ENCODE results near the gene PRR7. TPM values are rescaled to one million over a fixed set of nuclear protein-coding genes. Genes with fewer than 3 reads are reported as not detected.
"Not testable (repeated sequence)": the region's sequence is repeated elsewhere in the genome, so short reads cannot be mapped to it uniquely, and the experiment has no call there.

The PRR7 gene
- total RNA-seq, 1 donor from 2014 or later = 12.1 TPM

- intact Hi-C loops (cut with micrococcal nuclease) = no loop called here
- H3K36me3 Mint-ChIP-seq (ENCODE audit: low read depth) = no peaks in the 10 kb centered on the region
Measured at GRCh38 chr5:177410575-177410974, 36.0 kb upstream of the PRR7 start.

DNA sequence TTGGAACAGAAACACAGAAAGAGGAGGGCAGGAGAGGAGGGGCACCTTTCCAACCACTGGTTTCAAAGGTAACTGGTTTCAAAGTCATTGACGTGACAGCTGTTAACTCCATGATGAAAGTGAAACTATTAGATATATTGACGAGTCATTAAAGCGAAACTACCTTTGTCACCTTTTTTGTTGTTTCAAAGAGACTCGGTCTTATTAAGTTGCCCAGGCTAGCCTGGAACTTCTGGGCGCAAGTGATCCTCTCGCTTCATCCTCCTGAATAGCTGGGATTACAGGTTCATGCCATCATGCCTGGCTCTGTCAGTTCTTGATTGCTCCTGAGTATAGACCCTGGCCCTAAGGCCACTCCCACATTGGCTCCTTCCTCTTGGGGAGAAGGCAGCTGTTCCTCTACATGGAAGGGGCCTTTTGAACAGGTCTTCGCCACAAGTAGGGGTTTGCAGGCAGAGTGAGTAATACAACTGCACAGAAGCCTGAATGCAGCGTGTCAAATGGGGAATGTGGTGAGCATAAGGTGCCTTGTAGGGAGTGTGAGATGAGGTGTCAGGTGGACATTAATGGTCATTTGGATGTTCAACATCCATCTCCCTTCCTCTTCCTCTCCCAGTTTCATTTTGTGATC is 33.9 kb upstream of the PRR7 start:
- H3K4me1 Mint-ChIP-seq (ENCODE audit: low read depth) = peaks cover 21% of the 10 kb centered on the region
- DNase-seq (ENCODE audit: low spot score) = no peak
- H3K27me3 Mint-ChIP-seq (ENCODE audit: low read depth) = no peaks in the 10 kb centered on the region
- H3K9me3 Mint-ChIP-seq = no peaks in the 10 kb centered on the region
- H3K4me3 Mint-ChIP-seq (ENCODE audit: low read depth) = no peak overlapping the region
- H3K36me3 Mint-ChIP-seq (ENCODE audit: low read depth) = no peaks in the 10 kb centered on the region
- intact Hi-C loops (cut with micrococcal nuclease) = no loop called here
- no peak overlapping the region for H3K27ac Mint-ChIP-seq

More at GRCh38 chr5:177410575-177410974, 36.0 kb upstream of the PRR7 start:
- Mint-ChIP-seq H3K4me3 (ENCODE audit: low read depth) (no peak overlapping the region), H3K4me1 (ENCODE audit: low read depth) (peaks cover 21% of the 10 kb centered on the region), H3K9me3 (no peaks in the 10 kb centered on the region), H3K27ac (no peak overlapping the region), H3K27me3 (ENCODE audit: low read depth) (no peaks in the 10 kb centered on the region)
- DNase-seq (ENCODE audit: low spot score) = no peak

GRCh38 chr5:177414481-177414880 is 32.1 kb upstream of the PRR7 start:
- H3K27me3 Mint-ChIP-seq (ENCODE audit: low read depth) = no peaks in the 10 kb centered on the region
- no peaks in the 10 kb centered on the region for H3K9me3 Mint-ChIP-seq
- H3K27ac Mint-ChIP-seq = no peak overlapping the region
- H3K4me3 Mint-ChIP-seq (ENCODE audit: low read depth) = no peak overlapping the region
- no peak for DNase-seq (ENCODE audit: low spot score)
- H3K4me1 Mint-ChIP-seq (ENCODE audit: low read depth) = peaks cover 21% of the 10 kb centered on the region
- intact Hi-C loops (cut with micrococcal nuclease) = no loop called here
- no peaks in the 10 kb centered on the region for H3K36me3 Mint-ChIP-seq (ENCODE audit: low read depth)

DNA sequence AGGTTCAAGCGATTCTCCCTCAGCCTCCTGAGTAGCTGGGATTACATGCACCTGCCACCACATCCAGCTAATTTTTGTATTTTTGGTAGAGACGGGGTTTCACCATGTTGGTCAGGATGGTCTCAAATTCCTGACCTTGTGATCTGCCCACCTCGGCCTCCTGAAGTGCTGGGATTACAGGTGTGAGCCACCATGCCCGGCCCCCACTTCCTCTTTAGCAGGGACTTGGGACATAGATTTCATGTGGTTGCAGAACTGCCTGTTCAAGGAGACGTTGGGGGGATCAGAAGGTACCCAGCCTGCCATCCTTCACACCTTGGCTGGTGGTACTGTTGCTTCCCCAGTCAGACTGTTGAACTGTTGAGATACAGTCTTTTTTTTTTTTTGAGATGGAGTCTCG is 29.5 kb upstream of the PRR7 start:
- H3K9me3 Mint-ChIP-seq; intact Hi-C loops (cut with micrococcal nuclease); H3K36me3 Mint-ChIP-seq (ENCODE audit: low read depth); DNase-seq (ENCODE audit: low spot score); H3K4me3 Mint-ChIP-seq (ENCODE audit: low read depth); H3K27ac Mint-ChIP-seq; H3K27me3 Mint-ChIP-seq (ENCODE audit: low read depth): not testable (repeated sequence)
- peaks cover 13% of the 10 kb centered on the region for H3K4me1 Mint-ChIP-seq (ENCODE audit: low read depth)

DNA sequence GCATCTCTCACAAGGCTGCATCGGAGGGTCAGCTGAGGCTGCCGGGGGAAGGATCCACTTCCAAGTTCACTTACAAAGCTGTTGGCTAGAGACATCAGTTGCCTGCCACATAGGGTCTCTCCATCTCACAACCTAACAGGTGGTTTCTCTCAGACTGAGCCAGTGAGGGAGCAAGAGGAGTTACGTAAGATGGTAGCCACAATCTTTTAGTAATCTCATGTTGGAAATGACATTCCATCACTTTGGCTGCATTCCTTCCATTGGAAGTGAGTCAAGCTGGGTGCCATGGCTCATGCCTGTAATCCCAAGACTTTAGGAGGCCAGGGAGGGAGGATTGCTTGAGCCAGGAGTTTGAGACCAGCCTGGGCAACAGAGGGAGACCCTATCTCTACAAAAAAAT is 27.6 kb upstream of the PRR7 start:
- intact Hi-C loops (cut with micrococcal nuclease) = no loop called here
- Mint-ChIP-seq H3K27ac (no peak overlapping the region), H3K4me1 (ENCODE audit: low read depth) (peaks cover 5% of the 10 kb centered on the region)

GRCh38 chr5:177420472-177420871 is 26.1 kb upstream of the PRR7 start:
- H3K27ac Mint-ChIP-seq; H3K36me3 Mint-ChIP-seq (ENCODE audit: low read depth); H3K4me3 Mint-ChIP-seq (ENCODE audit: low read depth); DNase-seq (ENCODE audit: low spot score); intact Hi-C loops (cut with micrococcal nuclease); H3K27me3 Mint-ChIP-seq (ENCODE audit: low read depth); H3K9me3 Mint-ChIP-seq: not testable (repeated sequence)
- H3K4me1 Mint-ChIP-seq (ENCODE audit: low read depth) = peaks cover 13% of the 10 kb centered on the region

More for the DNA sequence above, 27.6 kb upstream of the PRR7 start:
- Mint-ChIP-seq H3K9me3 (no peaks in the 10 kb centered on the region), H3K4me3 (ENCODE audit: low read depth) (no peak overlapping the region), H3K36me3 (ENCODE audit: low read depth) (no peaks in the 10 kb centered on the region), H3K27me3 (ENCODE audit: low read depth) (no peaks in the 10 kb centered on the region)
- no peak for DNase-seq (ENCODE audit: low spot score)

DNA sequence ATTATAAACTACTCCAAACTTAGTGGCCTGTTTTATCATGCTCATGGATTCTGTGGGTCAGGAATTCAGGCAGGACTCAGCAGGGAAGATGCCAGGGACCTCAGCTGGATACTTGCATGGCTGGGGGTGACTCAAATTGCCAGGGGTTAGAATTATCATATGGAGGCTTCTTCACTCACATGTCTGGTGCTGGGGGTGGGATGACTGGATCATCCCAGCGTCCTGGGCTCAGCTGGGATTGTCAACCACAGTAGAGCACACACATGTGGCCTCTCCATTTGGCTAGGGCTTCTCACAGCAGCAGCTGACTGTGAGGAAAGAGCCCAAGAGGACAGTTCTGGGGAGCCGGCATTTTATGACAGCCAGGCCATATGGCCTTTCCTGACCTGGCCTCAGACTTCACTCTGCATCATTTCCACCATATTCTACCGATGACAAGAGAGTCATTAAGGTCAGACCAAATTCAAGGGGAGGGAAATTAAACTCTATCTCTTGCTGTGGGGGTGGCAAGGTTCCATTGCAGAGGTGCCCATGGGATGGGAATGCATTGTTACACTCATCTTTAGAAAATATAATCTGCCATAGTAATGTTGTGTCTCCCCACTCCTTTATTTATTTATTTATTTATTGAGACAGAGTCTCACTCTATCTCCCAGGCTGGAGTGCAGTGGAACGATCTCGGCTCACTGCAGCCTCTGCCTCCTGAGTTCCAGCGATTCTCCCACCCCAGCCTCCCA is 25.4 kb upstream of the PRR7 start:
- H3K27me3 Mint-ChIP-seq (ENCODE audit: low read depth) = no peaks in the 10 kb centered on the region
- H3K9me3 Mint-ChIP-seq = no peaks in the 10 kb centered on the region
- no peaks in the 10 kb centered on the region for H3K36me3 Mint-ChIP-seq (ENCODE audit: low read depth)
- intact Hi-C loops (cut with micrococcal nuclease) = no loop called here
- H3K4me3 Mint-ChIP-seq (ENCODE audit: low read depth) = no peak overlapping the region
- H3K4me1 Mint-ChIP-seq (ENCODE audit: low read depth) = peaks cover 15% of the 10 kb centered on the region
- DNase-seq (ENCODE audit: low spot score) = no peak
- H3K27ac Mint-ChIP-seq = no peak overlapping the region

DNA sequence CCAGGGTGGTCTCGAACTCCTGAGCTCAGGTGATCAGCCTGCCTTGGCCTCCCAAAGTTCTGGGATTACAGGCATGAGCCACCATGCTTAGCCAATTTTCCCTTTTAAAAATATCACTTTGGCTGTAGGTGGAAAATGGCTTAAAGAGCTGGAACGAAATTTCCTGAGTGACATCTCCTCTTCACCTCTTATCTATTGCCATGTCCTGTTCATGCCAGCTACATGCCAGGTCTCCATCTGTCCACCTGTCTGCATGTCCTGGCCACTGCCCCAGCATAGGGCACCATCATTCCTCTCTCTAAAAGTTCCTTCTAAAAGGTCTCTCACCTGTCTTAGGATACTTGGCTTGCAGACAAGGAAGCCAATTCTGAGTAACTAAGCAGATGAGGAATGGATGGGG is 22.9 kb upstream of the PRR7 start:
- DNase-seq (ENCODE audit: low spot score) = no peak
- Mint-ChIP-seq H3K27ac (no peak overlapping the region), H3K4me1 (ENCODE audit: low read depth) (peaks cover 23% of the 10 kb centered on the region), H3K36me3 (ENCODE audit: low read depth) (peaks cover 12% of the 10 kb centered on the region), H3K4me3 (ENCODE audit: low read depth) (no peak overlapping the region), H3K27me3 (ENCODE audit: low read depth) (no peaks in the 10 kb centered on the region), H3K9me3 (no peaks in the 10 kb centered on the region)
- intact Hi-C loops (cut with micrococcal nuclease) = no loop called here

- no peaks in the 10 kb centered on the region for H3K27me3 Mint-ChIP-seq (ENCODE audit: low read depth)
- peaks cover 39% of the 10 kb centered on the region for H3K4me1 Mint-ChIP-seq (ENCODE audit: low read depth)
- H3K4me3 Mint-ChIP-seq (ENCODE audit: low read depth) = peak overlapping the region; percentile 82
- intact Hi-C loops (cut with micrococcal nuclease) = loop anchor here (5.0 kb wide), 1 partner anchor 33 kb away; no protein-coding TSS in a partner anchor
- DNase-seq (ENCODE audit: low spot score) = no peak
- peak overlapping the region; percentile 82 for H3K27ac Mint-ChIP-seq
- H3K9me3 Mint-ChIP-seq = no peaks in the 10 kb centered on the region
- H3K36me3 Mint-ChIP-seq (ENCODE audit: low read depth) = peaks cover 29% of the 10 kb centered on the region
Measured at GRCh38 chr5:177425196-177425800, 21.3 kb upstream of the PRR7 start.

- H3K4me3 Mint-ChIP-seq (ENCODE audit: low read depth) = peak overlapping the region; percentile 82
- H3K27me3 Mint-ChIP-seq (ENCODE audit: low read depth) = no peaks in the 10 kb centered on the region
- peak overlapping the region; percentile 82 for H3K27ac Mint-ChIP-seq
- H3K4me1 Mint-ChIP-seq (ENCODE audit: low read depth) = peaks cover 46% of the 10 kb centered on the region
- no peaks in the 10 kb centered on the region for H3K9me3 Mint-ChIP-seq
- intact Hi-C loops (cut with micrococcal nuclease) = loop anchor here (1.0 to 5.0 kb wide), 7 partner anchors 22 to 889 kb away; partner anchors contain the start of genes PDLIM7 and RNF44
- DNase-seq (ENCODE audit: low spot score) = peak; percentile 99
- H3K36me3 Mint-ChIP-seq (ENCODE audit: low read depth) = peaks cover 36% of the 10 kb centered on the region
Measured at GRCh38 chr5:177425801-177426565, 20.6 kb upstream of the PRR7 start.

DNA sequence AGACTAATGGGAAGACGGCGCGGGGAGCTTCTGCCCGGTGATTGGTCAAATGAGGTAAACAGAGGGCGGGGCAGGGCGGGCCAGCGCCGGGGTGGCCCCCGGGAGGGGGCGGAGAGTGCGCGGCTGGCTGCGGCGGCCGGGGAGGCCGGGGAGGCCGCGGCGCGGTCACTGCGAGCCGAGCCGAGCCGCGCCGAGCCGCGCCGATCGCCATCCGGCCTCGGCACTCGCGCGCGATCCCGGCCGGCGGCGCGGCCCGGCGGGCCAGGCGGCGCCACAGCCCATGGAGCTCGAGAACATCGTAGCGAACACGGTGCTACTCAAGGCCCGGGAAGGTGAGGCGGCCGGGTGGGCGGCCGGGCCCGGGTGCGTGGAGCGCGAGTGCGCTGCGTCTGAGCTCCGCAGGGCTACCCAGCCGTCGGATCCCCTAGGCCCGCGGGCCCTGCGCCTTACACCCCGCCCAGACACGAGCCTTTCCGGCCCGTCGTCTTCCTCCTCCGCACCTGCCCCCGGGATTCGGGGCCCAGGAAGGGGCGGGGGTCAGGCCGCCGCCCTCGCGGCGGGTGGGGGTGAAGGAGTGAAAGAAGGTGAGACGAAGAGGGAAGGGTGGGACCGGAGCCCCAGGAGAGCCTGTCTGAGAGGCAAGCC is 19.9 kb upstream of the PRR7 start, which contains the start of gene GRK6:
TSS of gene GRK6 (plus strand) at position 111 of the 645 bp plus-strand sequence. CDS start at position 281, 170 bp downstream.
- peak within 1 kb of the TSS; percentile 95 for H3K27ac Mint-ChIP-seq
- DNase-seq (ENCODE audit: low spot score) = peak; percentile 74

More for the DNA sequence above, 19.9 kb upstream of the PRR7 start, which contains the start of gene GRK6:
- H3K9me3 Mint-ChIP-seq = no peaks in the 10 kb centered on the region
- H3K4me1 Mint-ChIP-seq (ENCODE audit: low read depth) = peaks cover 53% of the 10 kb centered on the region
- peak within 1 kb of the TSS; percentile 91 for H3K4me3 Mint-ChIP-seq (ENCODE audit: low read depth)
- intact Hi-C loops (cut with micrococcal nuclease) = loop anchor here (1.0 to 5.0 kb wide), 7 partner anchors 22 to 890 kb away; partner anchors contain the start of genes PDLIM7 and RNF44
- H3K36me3 Mint-ChIP-seq (ENCODE audit: low read depth) = peaks cover 41% of the 10 kb centered on the region
- H3K27me3 Mint-ChIP-seq (ENCODE audit: low read depth) = no peaks in the 10 kb centered on the region
